GM23248 (cell line): ENCODE data around the gene EBF3. TPM values are rescaled to one million over a fixed set of nuclear protein-coding genes. Genes with fewer than 3 reads are reported as not detected.
A peak's percentile ranks its signal among the peaks of the same experiment; 100 is the strongest.

Experiments used
- DNase-seq: peaks from one replicate; pipeline ENCODE4 v3.0.0-alpha.2; 2015
- H2AFZ ChIP-seq: fragments of 200-600 bp; sonication (generic); 2 replicates; pipeline ENCODE4 v1.6.1; 2016; ENCODE audit warnings: antibody characterized with exemption
- H3F3A ChIP-seq: fragments of 200-600 bp; sonication (generic); 2 replicates; pipeline ENCODE4 v1.6.1; 2016; ENCODE audit warnings: mild to moderate bottlenecking, antibody characterized with exemption, mixed run types; ENCODE audit not compliant: insufficient read depth
- H3K27ac ChIP-seq: fragments of 200-600 bp; sonication (generic); 2 replicates; pipeline ENCODE4 v1.5.1; 2016; ENCODE audit warnings: mild to moderate bottlenecking
- H3K27me3 ChIP-seq: fragments of 200-600 bp; sonication (generic); replicated peaks from 2 replicates; pipeline ENCODE4 v1.6.1; 2016; ENCODE audit warnings: mild to moderate bottlenecking; ENCODE audit not compliant: insufficient read depth
- H3K36me3 ChIP-seq: fragments of 200-600 bp; sonication (generic); 2 replicates; pipeline ENCODE4 v1.6.1; 2016; ENCODE audit warnings: low read depth, mild to moderate bottlenecking
- H3K4me1 ChIP-seq: fragments of 200-600 bp; sonication (generic); 2 replicates; pipeline ENCODE4 v1.6.1; 2016; ENCODE audit warnings: mild to moderate bottlenecking; ENCODE audit not compliant: insufficient read depth
- H3K4me2 ChIP-seq: fragments of 200-600 bp; sonication (generic); one replicate; pipeline ENCODE4 v1.6.1; 2016; ENCODE audit warnings: mild to moderate bottlenecking; ENCODE audit not compliant: unreplicated experiment
- H3K4me3 ChIP-seq: fragments of 200-600 bp; sonication (generic); 2 replicates; pipeline ENCODE4 v1.5.1; 2016; ENCODE audit warnings: mild to moderate bottlenecking
- H3K79me2 ChIP-seq: fragments of 200-600 bp; sonication (generic); 2 replicates; pipeline ENCODE4 v1.6.1; 2016; ENCODE audit warnings: mild to moderate bottlenecking; ENCODE audit not compliant: insufficient read depth
- H3K9ac ChIP-seq: fragments of 200-600 bp; sonication (generic); 2 replicates; pipeline ENCODE4 v1.6.1; 2016; ENCODE audit warnings: mild to moderate bottlenecking
- H3K9me2 ChIP-seq: fragments of 200-600 bp; sonication (generic); 2 replicates; pipeline ENCODE4 v1.6.1; 2016; ENCODE audit warnings: mixed run types, mild to moderate bottlenecking, moderate library complexity; ENCODE audit not compliant: insufficient read depth
- H3K9me3 ChIP-seq: fragments of 200-600 bp; sonication (generic); one replicate; pipeline ENCODE4 v1.6.1; 2017; ENCODE audit warnings: low read depth
- H4K20me1 ChIP-seq: fragments of 200-600 bp; sonication (generic); 2 replicates; pipeline ENCODE4 v1.6.0; 2016; ENCODE audit not compliant: insufficient read depth
- EZH2 ChIP-seq: fragments of 200-600 bp; sonication (generic); IDR thresholded peaks from 2 replicates; pipeline ENCODE4 v1.6.1; 2018; ENCODE audit warnings: antibody characterized with exemption, mild to moderate bottlenecking; ENCODE audit not compliant: insufficient read depth, poor library complexity, severe bottlenecking
- EZH2phosphoT487 ChIP-seq: fragments of 200-600 bp; sonication (generic); IDR thresholded peaks from 2 replicates; pipeline ENCODE4 v1.6.1; 2018; ENCODE audit warnings: antibody characterized with exemption, moderate library complexity, mild to moderate bottlenecking, low read depth; ENCODE audit not compliant: insufficient read depth
- WGBS, 2 experiments: methylation state at CpG; one replicate each; pipeline ENCODE4 v1.1.6; 2015 to 2017; ENCODE audit warnings: low lambda C conversion rate in 2 of 2, low coverage in 1 of 2; ENCODE audit errors: missing lambda C conversion rate in 2 of 2; 5-methylcytosine and 5-hydroxymethylcytosine counted together
- in situ Hi-C: fragments of 300-500 bp; cut with MboI; formaldehyde crosslinking; loops from 2 replicates; pipeline ENCODE4 v1.15.0; 2020
- polyA plus RNA-seq: library from polyadenylated mRNA; unstranded; fragments of >200 nt; fragmentation: Nextera tagmentation; extraction: Ambion mirVana; gene quantifications from 2 replicates; pipeline ENCODE4 v1.2.1, GENCODE V29; 2016
- total RNA-seq: library from RNA; depleted of rRNA; stranded (reverse); fragments of >200 nt; shearing (Covaris generic); gene quantifications from 2 replicates; pipeline ENCODE4 v1.2.3, GENCODE V29; 2014

The EBF3 gene
- total and polyA plus RNA-seq, 2 experiments from 2014 or later, result 0.15 to 0.43 TPM

DNA sequence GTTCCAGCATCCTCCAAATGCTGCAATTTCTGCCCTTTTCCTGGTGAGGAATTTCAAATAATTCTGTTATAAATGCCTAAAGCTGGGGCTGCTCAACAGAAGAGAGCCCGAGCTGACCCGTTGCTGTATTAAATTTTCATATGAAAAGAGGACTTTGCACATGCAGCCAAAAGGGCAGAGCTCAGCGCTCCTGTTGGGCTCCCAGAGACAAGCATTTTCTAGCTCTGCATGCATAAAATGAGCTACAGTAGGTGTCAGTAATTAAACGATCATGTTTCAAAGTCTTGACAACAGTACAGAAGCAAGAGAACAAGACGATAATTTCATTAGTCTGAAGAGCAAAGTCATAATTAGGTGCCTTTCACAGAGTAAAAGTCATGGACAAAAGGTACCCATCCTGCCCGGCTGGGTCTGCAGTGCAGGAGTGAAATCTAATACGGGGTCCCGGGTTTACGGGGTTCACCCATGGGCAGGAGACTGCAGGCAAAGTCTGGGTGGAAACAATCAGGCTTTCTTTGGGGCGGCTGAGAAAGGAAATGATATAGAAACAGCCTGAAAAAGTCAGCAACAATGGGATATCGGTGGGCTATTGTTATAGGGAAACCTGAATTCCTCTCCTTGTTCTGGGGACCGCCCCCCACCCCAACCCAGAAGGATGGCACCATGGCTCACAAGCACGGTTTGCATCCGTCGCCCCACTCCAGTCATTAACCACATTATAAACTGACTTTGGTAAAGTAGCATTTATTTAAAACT lies 66.0 kb downstream of the EBF3 start:
- Histone ChIP-seq H3K9me3 (no peaks in the 10 kb centered on the region), H3K36me3 (no peaks in the 10 kb centered on the region), H3K79me2 (no peaks in the 10 kb centered on the region), H3K9ac (no peak overlapping the region), H2AFZ (no peak overlapping the region), H3K27ac (no peak overlapping the region), H3K4me2 (no peak overlapping the region), H3F3A (no peaks in the 10 kb centered on the region), H3K4me1 (no peaks in the 10 kb centered on the region), H4K20me1 (no peaks in the 10 kb centered on the region), H3K27me3 (peaks cover 43% of the 10 kb centered on the region), H3K9me2 (no peaks in the 10 kb centered on the region), H3K4me3 (no peak overlapping the region)
- TF ChIP-seq EZH2phosphoT487 (no peak), EZH2 (peak; percentile 53)
- 18 to 21% methylated on average over 15 of the region's 15 CpGs for WGBS, 2 experiments
- in situ Hi-C loops, result no loop called here
- no peak for DNase-seq

DNA sequence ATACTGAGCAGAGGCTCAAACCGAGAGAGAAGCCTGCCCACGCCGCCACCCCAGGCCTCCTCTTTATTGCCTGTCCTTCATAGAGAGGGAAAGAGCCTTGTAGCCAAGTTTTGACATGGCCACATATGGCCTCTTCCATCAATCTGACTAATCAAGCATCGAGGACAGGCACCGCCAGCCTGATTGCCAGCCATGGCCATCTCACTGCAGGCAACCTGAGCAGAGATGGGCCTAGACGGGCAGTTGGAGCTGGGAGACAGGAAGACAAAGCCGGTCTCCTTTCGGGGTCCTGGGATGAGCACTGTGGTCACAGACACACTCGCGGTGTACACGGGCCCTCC lies 67.2 kb downstream of the EBF3 start:
- Histone ChIP-seq H3K4me1 (no peaks in the 10 kb centered on the region), H3K27ac (no peak overlapping the region), H3K4me3 (no peak overlapping the region), H2AFZ (no peak overlapping the region), H3K79me2 (no peaks in the 10 kb centered on the region), H3K9me2 (no peaks in the 10 kb centered on the region), H3K36me3 (no peaks in the 10 kb centered on the region), H3K9ac (no peak overlapping the region), H3K27me3 (peaks cover 43% of the 10 kb centered on the region), H3K9me3 (no peaks in the 10 kb centered on the region), H3K4me2 (no peak overlapping the region), H3F3A (no peaks in the 10 kb centered on the region), H4K20me1 (no peaks in the 10 kb centered on the region)
- no peak for TF ChIP-seq EZH2
- no peak for TF ChIP-seq EZH2phosphoT487
- DNase-seq, result no peak
- in situ Hi-C loops, result no loop called here
- whole genome bisulfite sequencing, 2 experiments, result 70 to 81% methylated on average over 11 of the region's 11 CpGs

DNA sequence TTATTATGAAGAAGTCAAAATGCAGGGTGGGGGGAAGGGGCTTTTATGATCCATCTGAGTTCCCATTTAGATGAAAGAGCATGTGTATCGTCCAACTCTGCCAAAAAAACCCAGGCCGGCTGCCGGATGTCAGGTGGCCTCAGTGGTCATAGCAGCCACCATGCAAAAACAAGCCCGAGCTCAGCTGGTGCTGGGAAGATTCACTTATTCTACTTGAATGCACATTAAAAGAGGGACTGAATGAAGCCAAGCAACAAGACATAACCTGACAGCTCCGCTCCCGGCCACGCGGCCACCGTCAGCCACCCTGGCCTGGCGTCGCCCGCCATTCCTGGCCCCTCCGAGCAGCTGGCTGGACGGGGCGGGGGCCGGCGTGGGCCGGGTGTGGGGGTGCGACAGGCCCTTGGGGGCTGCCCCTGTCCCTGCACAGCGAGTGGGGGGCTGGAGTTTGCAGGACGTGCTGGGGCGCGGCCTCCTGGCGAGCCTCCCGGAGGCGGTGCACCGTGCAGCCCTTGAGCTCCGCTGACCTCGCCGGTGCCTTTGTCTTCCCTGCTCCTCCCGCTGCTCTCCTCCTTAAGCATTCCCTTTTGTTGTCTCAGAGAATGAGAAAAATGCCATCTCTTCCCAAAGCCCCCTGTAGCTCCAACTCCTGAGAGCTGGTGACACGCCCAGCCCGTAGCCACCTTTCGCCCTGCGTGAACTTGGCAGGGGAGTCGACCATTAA lies 67.8 kb downstream of the EBF3 start:
- in situ Hi-C loops, result no loop called here
- no peaks in the 10 kb centered on the region for H3K79me2 ChIP-seq

DNA sequence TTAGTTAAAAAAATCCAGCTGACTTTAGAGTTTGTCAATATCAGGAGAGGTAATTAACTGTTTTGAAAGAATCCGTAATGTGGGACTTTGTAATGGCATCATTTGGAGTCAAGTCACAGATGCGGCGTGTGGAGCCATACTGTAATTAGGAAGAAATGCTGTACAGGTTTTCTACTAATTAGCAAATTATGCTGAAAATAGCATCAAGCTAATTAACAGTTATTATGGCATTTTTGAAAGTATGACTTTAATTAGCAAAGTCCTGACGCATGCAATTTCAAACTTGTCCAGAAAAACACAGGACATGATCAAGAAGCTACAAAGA lies 68.3 kb downstream of the EBF3 start:
- H4K20me1 ChIP-seq, result no peaks in the 10 kb centered on the region
- H3K79me2 ChIP-seq, result no peaks in the 10 kb centered on the region
- no peak overlapping the region for H3K4me2 ChIP-seq
- WGBS, 2 experiments, result 71 to 78% methylated on average over 4 of the region's 4 CpGs
- H3K27ac ChIP-seq, result no peak overlapping the region
- peaks cover 34% of the 10 kb centered on the region for H3K27me3 ChIP-seq
- H3K36me3 ChIP-seq, result no peaks in the 10 kb centered on the region
- H3F3A ChIP-seq, result no peaks in the 10 kb centered on the region
- H3K4me3 ChIP-seq, result no peak overlapping the region
- DNase-seq, result no peak
- TF ChIP-seq EZH2phosphoT487 (no peak), EZH2 (no peak)
- H3K9me3 ChIP-seq, result no peaks in the 10 kb centered on the region
- no peaks in the 10 kb centered on the region for H3K4me1 ChIP-seq
- H3K9ac ChIP-seq, result no peak overlapping the region
- no peaks in the 10 kb centered on the region for H3K9me2 ChIP-seq
- in situ Hi-C loops, result no loop called here
- H2AFZ ChIP-seq, result no peak overlapping the region

More for the DNA sequence above, 67.8 kb downstream of the EBF3 start:
- Histone ChIP-seq H3K9me3 (no peaks in the 10 kb centered on the region), H3K4me1 (no peaks in the 10 kb centered on the region), H3K27ac (no peak overlapping the region), H3K36me3 (no peaks in the 10 kb centered on the region), H3K4me3 (no peak overlapping the region), H3K27me3 (peaks cover 39% of the 10 kb centered on the region), H3K4me2 (no peak overlapping the region), H3K9me2 (no peaks in the 10 kb centered on the region), H4K20me1 (no peaks in the 10 kb centered on the region), H2AFZ (no peak overlapping the region), H3F3A (no peaks in the 10 kb centered on the region), H3K9ac (no peak overlapping the region)
- TF ChIP-seq EZH2 (no peak), EZH2phosphoT487 (no peak)
- 64 to 69% methylated on average over 28 to 36 of the region's 36 CpGs for WGBS, 2 experiments
- DNase-seq, result no peak
